ENCODE measurements around the gene PLEKHN1. TPM values are rescaled to one million over a fixed set of nuclear protein-coding genes. Genes with fewer than 3 reads are reported as not detected.

The PLEKHN1 gene
- total RNA-seq, 1 experiment from 2014 or later: 9.1 TPM

- no peak for TF ChIP-seq EZH2 (IDR thresholded peaks at IDR 0.05; ENCODE audit: low read depth)
- TF ChIP-seq, protein P1, sequence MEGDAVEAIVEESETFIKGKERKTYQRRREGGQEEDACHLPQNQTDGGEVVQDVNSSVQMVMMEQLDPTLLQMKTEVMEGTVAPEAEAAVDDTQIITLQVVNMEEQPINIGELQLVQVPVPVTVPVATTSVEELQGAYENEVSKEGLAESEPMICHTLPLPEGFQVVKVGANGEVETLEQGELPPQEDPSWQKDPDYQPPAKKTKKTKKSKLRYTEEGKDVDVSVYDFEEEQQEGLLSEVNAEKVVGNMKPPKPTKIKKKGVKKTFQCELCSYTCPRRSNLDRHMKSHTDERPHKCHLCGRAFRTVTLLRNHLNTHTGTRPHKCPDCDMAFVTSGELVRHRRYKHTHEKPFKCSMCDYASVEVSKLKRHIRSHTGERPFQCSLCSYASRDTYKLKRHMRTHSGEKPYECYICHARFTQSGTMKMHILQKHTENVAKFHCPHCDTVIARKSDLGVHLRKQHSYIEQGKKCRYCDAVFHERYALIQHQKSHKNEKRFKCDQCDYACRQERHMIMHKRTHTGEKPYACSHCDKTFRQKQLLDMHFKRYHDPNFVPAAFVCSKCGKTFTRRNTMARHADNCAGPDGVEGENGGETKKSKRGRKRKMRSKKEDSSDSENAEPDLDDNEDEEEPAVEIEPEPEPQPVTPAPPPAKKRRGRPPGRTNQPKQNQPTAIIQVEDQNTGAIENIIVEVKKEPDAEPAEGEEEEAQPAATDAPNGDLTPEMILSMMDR (conservative IDR thresholded peaks at IDR 0.05): no peak
- H3K27ac ChIP-seq: no peak overlapping the region
- H3F3A ChIP-seq (ENCODE audit: insufficient read depth, low read depth): peaks cover 27% of the 10 kb centered on the region
- no peaks in the 10 kb centered on the region for H3K27me3 ChIP-seq (ENCODE audit: insufficient read depth, low read depth)
- POLR2A ChIA-PET (ENCODE audit: unreplicated experiment): no interaction called here
- intact Hi-C loops (cut with micrococcal nuclease; ENCODE audit: unreplicated experiment): loop anchor here (5.0 to 10.0 kb wide), 2 partner anchors 254 to 312 kb away; partner anchors contain the start of genes B3GALT6 and SDF4
- no peak overlapping the region for H3K4me2 ChIP-seq
- H3K79me2 ChIP-seq (ENCODE audit: low read depth): no peaks in the 10 kb centered on the region
- CTCF ChIA-PET: interaction anchor here (0.6 kb wide), 1 partner anchor 47 kb away, joined by 3 read pairs; no protein-coding TSS in a partner anchor
- BruUV-seq (replicated peaks): no TSS peak
- DNase-seq: no peak
- H3K36me3 ChIP-seq (ENCODE audit: low read depth): no peaks in the 10 kb centered on the region
- no peaks in the 10 kb centered on the region for H4K20me1 ChIP-seq (ENCODE audit: insufficient read depth)
- H3K4me1 ChIP-seq (replicated peaks; ENCODE audit: insufficient read depth): peaks cover under 1% of the 10 kb centered on the region; the same call in 1 of the 2 replicates
- H3K4me3 ChIP-seq: no peak overlapping the region
- no peaks in the 10 kb centered on the region for H3K9me2 ChIP-seq (ENCODE audit: insufficient read depth)
- no peak overlapping the region for H2AFZ ChIP-seq
- H3K9me3 ChIP-seq (ENCODE audit: insufficient read depth, low read depth): no peaks in the 10 kb centered on the region
These were observed 14.5 kb downstream of the PLEKHN1 start for GRCh38 chr1:980602-981395.

GRCh38 chr1:981491-981954, 15.2 kb downstream of the PLEKHN1 start:
- ChIA-PET CTCF (interaction anchor here (0.6 kb wide), 1 partner anchor 48 kb away, joined by 3 read pairs; no protein-coding TSS in a partner anchor), POLR2A (ENCODE audit: unreplicated experiment) (no interaction called here)
- DNase-seq: no peak
- intact Hi-C loops (cut with micrococcal nuclease; ENCODE audit: unreplicated experiment): loop anchor here (5.0 to 10.0 kb wide), 2 partner anchors 253 to 311 kb away; partner anchors contain the start of genes B3GALT6 and SDF4
- H3K79me2 ChIP-seq (ENCODE audit: low read depth): no peaks in the 10 kb centered on the region
- H3K4me1 ChIP-seq (replicated peaks; ENCODE audit: insufficient read depth): no peaks in the 10 kb centered on the region
- H4K20me1 ChIP-seq (ENCODE audit: insufficient read depth): no peaks in the 10 kb centered on the region
- no peak overlapping the region for H2AFZ ChIP-seq
- TF ChIP-seq, protein P1 (conservative IDR thresholded peaks at IDR 0.05): no peak
- no peaks in the 10 kb centered on the region for H3K9me2 ChIP-seq (ENCODE audit: insufficient read depth)
- no TSS peak for BruUV-seq (replicated peaks)
- H3F3A ChIP-seq (ENCODE audit: insufficient read depth, low read depth): peaks cover 21% of the 10 kb centered on the region; the same call in 1 of the 2 replicates
- no peak overlapping the region for H3K4me3 ChIP-seq
- no peak overlapping the region for H3K27ac ChIP-seq
- no peak overlapping the region for H3K4me2 ChIP-seq
- no peaks in the 10 kb centered on the region for H3K27me3 ChIP-seq (ENCODE audit: insufficient read depth, low read depth)
- no peaks in the 10 kb centered on the region for H3K36me3 ChIP-seq (ENCODE audit: low read depth)
- H3K9me3 ChIP-seq (ENCODE audit: insufficient read depth, low read depth): no peaks in the 10 kb centered on the region

GRCh38 chr1:981955-982558, 15.8 kb downstream of the PLEKHN1 start, which contains the start of gene PERM1:
Gene PERM1 (minus strand): TSS chr1:982093. CDS start chr1:981029, 1,064 bp downstream.
- no peaks in the 10 kb centered on the region for H3K79me2 ChIP-seq (ENCODE audit: low read depth)
- H4K20me1 ChIP-seq (ENCODE audit: insufficient read depth): no peaks in the 10 kb centered on the region
- TF ChIP-seq, protein P1 (conservative IDR thresholded peaks at IDR 0.05): no peak
- TF ChIP-seq EZH2 (IDR thresholded peaks at IDR 0.05; ENCODE audit: low read depth): no peak
- no peaks in the 10 kb centered on the region for H3K27me3 ChIP-seq (ENCODE audit: insufficient read depth, low read depth)
- H3K36me3 ChIP-seq (ENCODE audit: low read depth): no peaks in the 10 kb centered on the region
- ChIA-PET CTCF (no interaction called here), POLR2A (ENCODE audit: unreplicated experiment) (interaction anchor here (0.5 kb wide), 1 partner anchor 40 kb away, joined by 6 read pairs; no protein-coding TSS in a partner anchor)
- no peaks in the 10 kb centered on the region for H3K9me3 ChIP-seq (ENCODE audit: insufficient read depth, low read depth)
- H3F3A ChIP-seq (ENCODE audit: insufficient read depth, low read depth): peaks cover 21% of the 10 kb centered on the region; the same call in 1 of the 2 replicates
- no TSS peak for BruUV-seq (replicated peaks)
- no peak for DNase-seq
- H3K4me2 ChIP-seq: no peak within 1 kb of the TSS
- H3K4me1 ChIP-seq (replicated peaks; ENCODE audit: insufficient read depth): no peaks in the 10 kb centered on the region
- H3K9me2 ChIP-seq (ENCODE audit: insufficient read depth): no peaks in the 10 kb centered on the region
- H3K27ac ChIP-seq: no peak within 1 kb of the TSS
- intact Hi-C loops (cut with micrococcal nuclease; ENCODE audit: unreplicated experiment): loop anchor here (5.0 to 10.0 kb wide), 2 partner anchors 253 to 310 kb away; partner anchors contain the start of genes B3GALT6 and SDF4
- H2AFZ ChIP-seq: no peak within 1 kb of the TSS
- H3K4me3 ChIP-seq: no peak within 1 kb of the TSS
